Suprapubic skin (tissue), 3 donors: Measurements from ENCODE around the gene GALNT2.

Experiments used
- CTCF ChIP-seq, 2 donors: fragments of 200-600 bp in 1 of 2; fragments of 450-650 bp in 1 of 2; sonication (generic) in 1 of 2; IDR thresholded peaks; one replicate each; pipeline ENCODE4 v1.5.1; 2016 to 2019; ENCODE audit warnings: antibody characterized with exemption in 2 of 2, mild to moderate bottlenecking in 1 of 2, moderate library complexity in 1 of 2
- EP300 ChIP-seq: sonication (generic); formaldehyde crosslinking; IDR thresholded peaks from one replicate; pipeline ENCODE4 v1.6.1; 2017; ENCODE audit warnings: antibody characterized with exemption
- POLR2A ChIP-seq, 2 donors: fragments of 450-650 bp; IDR thresholded peaks; one replicate each; pipeline ENCODE4 v1.6.1; 2017; ENCODE audit warnings: antibody characterized with exemption in 2 of 2, mild to moderate bottlenecking in 2 of 2, moderate library complexity in 2 of 2

DNA sequence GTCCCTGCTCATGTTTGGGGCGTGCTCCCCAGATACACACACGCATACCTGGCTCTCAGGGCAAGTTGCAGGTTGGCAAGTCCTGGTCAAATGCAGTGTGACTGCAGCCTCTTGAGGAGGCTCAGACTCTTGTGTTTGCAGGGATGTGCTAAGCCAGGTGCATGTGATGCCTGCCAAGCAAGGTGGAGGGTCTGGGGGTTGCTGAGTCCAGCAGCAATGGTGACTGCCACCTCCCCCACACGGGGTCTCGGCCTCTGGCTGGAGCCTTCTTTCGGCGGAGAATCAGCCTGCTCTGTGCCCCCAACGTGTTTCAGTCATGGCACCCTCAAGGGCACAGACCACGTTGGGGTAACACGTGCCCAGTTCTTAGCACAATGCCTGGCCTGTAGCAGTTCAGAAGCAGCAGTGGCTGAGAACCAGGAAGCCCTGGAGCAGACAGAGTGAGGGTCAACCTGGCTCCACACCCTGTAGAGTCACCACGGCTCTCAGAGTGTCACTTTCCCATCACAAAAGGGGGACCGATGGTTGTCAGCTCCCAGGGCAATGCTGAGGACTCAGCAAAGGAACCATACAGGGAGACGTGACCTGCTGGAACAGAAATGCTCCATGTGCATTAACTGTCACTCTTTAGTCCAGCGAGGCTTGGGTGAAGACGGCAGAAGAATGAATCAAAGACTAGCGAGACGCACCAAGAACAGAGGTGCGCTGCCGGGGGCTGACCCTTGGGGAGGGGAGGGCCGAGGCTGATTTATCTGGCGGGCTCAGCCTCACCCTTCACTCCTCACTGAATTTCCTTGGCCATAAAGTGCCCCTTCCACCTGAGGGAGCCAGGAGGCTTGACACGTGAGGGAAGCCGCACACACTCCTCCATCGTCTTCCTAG, 250.1 kb downstream of the GALNT2 start:
- TF ChIP-seq EP300 (no peak), CTCF (IDR thresholded peaks at IDR 0.05) (no peak), POLR2A (IDR thresholded peaks at IDR 0.05) (no peak)
